H9 (cell line): ENCODE data around the gene CADM1. TPM values are rescaled to one million over a fixed set of nuclear protein-coding genes. Genes with fewer than 3 reads are reported as not detected.
A peak's percentile ranks its signal among the peaks of the same experiment; 100 is the strongest.

Experiments used
- DNase-seq: peaks from one replicate; pipeline ENCODE4 v3.0.0-alpha.2; 2017
- H2AFZ ChIP-seq: one replicate; pipeline ENCODE4 v1.6.1; 2013; ENCODE audit warnings: mild to moderate bottlenecking, low read length, control low read depth, moderate library complexity
- H2AK5ac ChIP-seq: 2 replicates; pipeline ENCODE4 v1.6.1; 2013; ENCODE audit warnings: low read length, control low read depth, mixed read lengths; ENCODE audit not compliant: insufficient read length
- H2BK120ac ChIP-seq: one replicate; pipeline ENCODE4 v1.6.1; 2013; ENCODE audit warnings: low read depth, mild to moderate bottlenecking, low read length, control low read depth, inconsistent platforms; ENCODE audit not compliant: poor library complexity, severe bottlenecking
- H2BK12ac ChIP-seq: 2 replicates; pipeline ENCODE4 v1.6.1; 2013; ENCODE audit warnings: low read length, control low read depth, mixed read lengths, low read depth; ENCODE audit not compliant: insufficient read length
- H2BK15ac ChIP-seq: 2 replicates; pipeline ENCODE4 v1.6.1; 2013; ENCODE audit warnings: low read depth, low read length, control low read depth
- H2BK20ac ChIP-seq: one replicate; pipeline ENCODE4 v1.6.1; 2013; ENCODE audit warnings: low read depth, mild to moderate bottlenecking, low read length, control low read depth, inconsistent platforms; ENCODE audit not compliant: poor library complexity, severe bottlenecking
- H2BK5ac ChIP-seq: 2 replicates; pipeline ENCODE4 v1.6.1; 2013; ENCODE audit warnings: low read length, control low read depth, mixed read lengths; ENCODE audit not compliant: insufficient read length
- H3K14ac ChIP-seq: 2 replicates; pipeline ENCODE4 v1.6.1; 2013; ENCODE audit warnings: low read length, control low read depth; ENCODE audit not compliant: insufficient read depth
- H3K18ac ChIP-seq: 2 replicates; pipeline ENCODE4 v1.6.1; 2013; ENCODE audit warnings: low read depth, mild to moderate bottlenecking, mixed read lengths, low read length, control low read depth; ENCODE audit not compliant: insufficient read length
- H3K23ac ChIP-seq: 2 replicates; pipeline ENCODE4 v1.6.1; 2013; ENCODE audit warnings: low read length, control low read depth, mixed read lengths, low read depth; ENCODE audit not compliant: insufficient read length
- H3K23me2 ChIP-seq: 2 replicates; pipeline ENCODE4 v1.6.1; 2013; ENCODE audit warnings: low read depth, mild to moderate bottlenecking, mixed read lengths, low read length, control low read depth; ENCODE audit not compliant: insufficient read length, poor library complexity, severe bottlenecking
- H3K27ac ChIP-seq: 2 replicates; pipeline ENCODE4 v1.5.1; 2013; ENCODE audit warnings: low read length, control low read depth, mixed read lengths, low read depth; ENCODE audit not compliant: insufficient read length
- H3K27me3 ChIP-seq: 2 replicates; pipeline ENCODE4 v1.6.1; 2013; ENCODE audit warnings: low read length, control low read depth, inconsistent platforms; ENCODE audit not compliant: insufficient read depth
- H3K4ac ChIP-seq: 2 replicates; pipeline ENCODE4 v1.6.1; 2013; ENCODE audit warnings: low read depth, mild to moderate bottlenecking, control low read depth, inconsistent platforms, low read length, moderate library complexity
- H3K4me1 ChIP-seq: 2 replicates; pipeline ENCODE4 v1.6.1; 2013; ENCODE audit warnings: low read length, control low read depth, inconsistent platforms; ENCODE audit not compliant: insufficient read depth
- H3K4me2 ChIP-seq: 2 replicates; pipeline ENCODE4 v1.6.1; 2013; ENCODE audit warnings: low read length, control low read depth, mixed read lengths; ENCODE audit not compliant: insufficient read length, insufficient read depth
- H3K56ac ChIP-seq: 2 replicates; pipeline ENCODE4 v1.6.1; 2013; ENCODE audit warnings: low read depth, mild to moderate bottlenecking, mixed read lengths, low read length, control low read depth; ENCODE audit not compliant: insufficient read length
- H3K79me1 ChIP-seq: 2 replicates; pipeline ENCODE4 v1.6.1; 2013; ENCODE audit warnings: low read depth, mild to moderate bottlenecking, moderate library complexity, low read length, control low read depth, inconsistent platforms; ENCODE audit not compliant: insufficient read depth, poor library complexity, severe bottlenecking
- H3K79me2 ChIP-seq: 2 replicates; pipeline ENCODE4 v1.6.1; 2013; ENCODE audit warnings: low read length, control low read depth, inconsistent platforms; ENCODE audit not compliant: insufficient read depth
- H3K9ac ChIP-seq: 2 replicates; pipeline ENCODE4 v1.6.1; 2013; ENCODE audit warnings: low read length, control low read depth, mixed read lengths; ENCODE audit not compliant: insufficient read length; ENCODE audit errors: extremely low read depth
- H3K9me3 ChIP-seq: one replicate; pipeline ENCODE4 v1.6.1; 2013; ENCODE audit warnings: low read depth, low read length, inconsistent platforms; ENCODE audit not compliant: control insufficient read depth
- H3T11ph ChIP-seq: one replicate; pipeline ENCODE4 v1.6.1; 2013; ENCODE audit warnings: mild to moderate bottlenecking, low read length, control low read depth, inconsistent platforms
- H4K20me1 ChIP-seq: one replicate; pipeline ENCODE4 v1.6.1; 2013; ENCODE audit not compliant: control insufficient read depth, insufficient read length, insufficient read depth
- H4K5ac ChIP-seq: 2 replicates; pipeline ENCODE4 v1.6.1; 2013; ENCODE audit warnings: low read depth, mild to moderate bottlenecking, mixed read lengths, low read length, control low read depth; ENCODE audit not compliant: insufficient read length
- H4K8ac ChIP-seq: replicated peaks from 2 replicates; pipeline ENCODE4 v1.6.1; 2013; ENCODE audit warnings: low read length, control low read depth, mixed read lengths, low read depth; ENCODE audit not compliant: insufficient read length
- H4K91ac ChIP-seq: 2 replicates; pipeline ENCODE4 v1.6.1; 2013; ENCODE audit warnings: low read depth, mild to moderate bottlenecking, moderate library complexity, mixed read lengths, low read length, control low read depth; ENCODE audit not compliant: insufficient read length
- H3K27ac Mint-ChIP-seq, 3 experiments: 2 replicates in 2 of 3; 3 replicates in 1 of 3; pipeline ENCODE4 v1.8.0; 2020 to 2021; ENCODE audit warnings: mixed read lengths in 3 of 3, mild to moderate bottlenecking in 1 of 3, moderate library complexity in 1 of 3
- H3K27me3 Mint-ChIP-seq: 2 replicates; pipeline ENCODE4 v1.8.0; 2021; ENCODE audit warnings: low read depth, mild to moderate bottlenecking, moderate library complexity, mixed read lengths
- H3K36me3 Mint-ChIP-seq, 3 experiments: 2 replicates in 2 of 3; 3 replicates in 1 of 3; pipeline ENCODE4 v1.8.0; 2020 to 2021; ENCODE audit warnings: low read depth in 3 of 3, mixed read lengths in 3 of 3; ENCODE audit not compliant: insufficient read depth in 1 of 3
- H3K4me1 Mint-ChIP-seq, 2 experiments: 2 replicates each; pipeline ENCODE4 v1.8.0; 2020; ENCODE audit warnings: mixed read lengths in 2 of 2
- H3K4me3 Mint-ChIP-seq, 2 experiments: 2 replicates in 1 of 2; 3 replicates in 1 of 2; pipeline ENCODE4 v1.8.0; 2020 to 2021; ENCODE audit warnings: mild to moderate bottlenecking in 2 of 2, mixed read lengths in 2 of 2, moderate library complexity in 1 of 2
- H3K9me3 Mint-ChIP-seq, 2 experiments: 2 replicates in 1 of 2; 3 replicates in 1 of 2; pipeline ENCODE4 v1.8.0; 2020; ENCODE audit warnings: mild to moderate bottlenecking in 2 of 2, mixed read lengths in 2 of 2, moderate library complexity in 1 of 2
- WGBS: extraction: QIAGEN DNeasy Blood & Tissue Kit; methylation state at CpG from one replicate; pipeline ENCODE4 v1.1.7; 2013; ENCODE audit warnings: missing lambda C conversion rate, low lambda C conversion rate, mixed read lengths; ENCODE audit not compliant: insufficient read length; ENCODE audit errors: extremely low coverage; 5-methylcytosine and 5-hydroxymethylcytosine counted together
- total RNA-seq: library from RNA; stranded (reverse); gene quantifications from 2 replicates; pipeline ENCODE4 v1.2.1, GENCODE V29; 2021
- TF ChIP-seq, protein P1 (sequence below): fragments of 200-600 bp; sonication (generic); conservative IDR thresholded peaks from 3 replicates; pipeline ENCODE4 v1.8.0; 2021; ENCODE audit warnings: antibody characterized with exemption, mild to moderate bottlenecking

Gene CADM1
- total RNA-seq, 1 experiment from 2014 or later, result 11.9 TPM

DNA sequence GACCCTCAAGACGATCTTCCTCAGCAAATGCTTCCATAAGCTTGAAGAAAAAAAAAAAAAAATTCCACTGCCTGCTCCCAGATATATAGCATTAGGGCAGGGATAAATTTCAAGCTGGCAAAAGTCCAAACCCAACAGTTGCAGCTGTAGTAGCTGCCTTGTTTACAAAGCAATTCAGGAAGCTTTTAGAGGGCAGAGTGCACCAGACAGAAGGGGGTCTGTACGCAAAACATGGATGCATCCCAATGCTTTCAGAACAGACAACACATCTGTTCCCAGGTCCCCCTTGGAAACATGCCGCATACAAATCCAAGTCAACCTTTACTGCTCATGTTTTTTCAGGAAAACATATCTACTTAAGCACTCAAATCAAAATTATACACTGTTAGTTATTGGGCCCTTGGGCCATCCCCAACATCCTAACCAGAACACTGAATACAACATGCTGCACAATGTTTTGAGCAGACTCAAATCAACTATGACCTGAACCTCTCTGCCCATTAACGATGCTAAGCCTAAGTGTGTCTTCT, 94.5 kb downstream of the CADM1 start:
- H3K4me3 Mint-ChIP-seq, result no peak overlapping the region
- peak overlapping the region in 1 of 3 experiments; percentile 28; a peak in 3 of 7 replicates for H3K27ac Mint-ChIP-seq

More for the DNA sequence above, 94.5 kb downstream of the CADM1 start:
- no CpG with 5 or more reads among the region's 4 CpGs for WGBS
- TF ChIP-seq, protein P1, sequence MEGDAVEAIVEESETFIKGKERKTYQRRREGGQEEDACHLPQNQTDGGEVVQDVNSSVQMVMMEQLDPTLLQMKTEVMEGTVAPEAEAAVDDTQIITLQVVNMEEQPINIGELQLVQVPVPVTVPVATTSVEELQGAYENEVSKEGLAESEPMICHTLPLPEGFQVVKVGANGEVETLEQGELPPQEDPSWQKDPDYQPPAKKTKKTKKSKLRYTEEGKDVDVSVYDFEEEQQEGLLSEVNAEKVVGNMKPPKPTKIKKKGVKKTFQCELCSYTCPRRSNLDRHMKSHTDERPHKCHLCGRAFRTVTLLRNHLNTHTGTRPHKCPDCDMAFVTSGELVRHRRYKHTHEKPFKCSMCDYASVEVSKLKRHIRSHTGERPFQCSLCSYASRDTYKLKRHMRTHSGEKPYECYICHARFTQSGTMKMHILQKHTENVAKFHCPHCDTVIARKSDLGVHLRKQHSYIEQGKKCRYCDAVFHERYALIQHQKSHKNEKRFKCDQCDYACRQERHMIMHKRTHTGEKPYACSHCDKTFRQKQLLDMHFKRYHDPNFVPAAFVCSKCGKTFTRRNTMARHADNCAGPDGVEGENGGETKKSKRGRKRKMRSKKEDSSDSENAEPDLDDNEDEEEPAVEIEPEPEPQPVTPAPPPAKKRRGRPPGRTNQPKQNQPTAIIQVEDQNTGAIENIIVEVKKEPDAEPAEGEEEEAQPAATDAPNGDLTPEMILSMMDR, result no peak
- Histone ChIP-seq H3K4me1 (peaks cover 4% of the 10 kb centered on the region; the same call in 1 of the 2 replicates), H4K20me1 (no peaks in the 10 kb centered on the region), H3K79me2 (no peaks in the 10 kb centered on the region), H3K56ac (no peak overlapping the region), H3K4ac (no peak overlapping the region), H2BK5ac (no peak overlapping the region), H4K5ac (no peak overlapping the region), H2AK5ac (peak overlapping the region; percentile 36), H2BK120ac (no peak overlapping the region), H2AFZ (no peak overlapping the region), H2BK12ac (no peak overlapping the region), H3K4me2 (no peak overlapping the region), H3K18ac (no peak overlapping the region), H4K91ac (no peak overlapping the region), H3K9me3 (no peaks in the 10 kb centered on the region), H4K8ac (no peak overlapping the region), H2BK20ac (no peak overlapping the region), H3K23ac (no peak overlapping the region), H3K14ac (no peak overlapping the region), H3K79me1 (no peaks in the 10 kb centered on the region), H3K23me2 (no peaks in the 10 kb centered on the region), H3K27ac (no peak overlapping the region), H3K9ac (no peak overlapping the region), H3K27me3 (no peaks in the 10 kb centered on the region), H3T11ph (no peak overlapping the region), H2BK15ac (no peak overlapping the region)
- Mint-ChIP-seq H3K36me3 (no peaks in the 10 kb centered on the region), H3K4me1 (peaks cover 35 to 38% of the 10 kb centered on the region in 2 experiments), H3K9me3 (no peaks in the 10 kb centered on the region; a peak in 1 of 5 replicates), H3K27me3 (peaks cover 13% of the 10 kb centered on the region)
- DNase-seq, result no peak
